NB4 (cell line): ENCODE measurements around the gene CEP83.

Experiments
- DNase-seq: peaks from one replicate; pipeline ENCODE4 v3.0.0; 2010; ENCODE audit warnings: low read depth
- H3K4me3 ChIP-seq: one replicate; pipeline ENCODE4 v1.5.1; 2011; ENCODE audit warnings: mild to moderate bottlenecking, low read depth, low read length, moderate library complexity
- CTCF ChIP-seq: IDR thresholded peaks from one replicate; pipeline ENCODE4 v1.5.1; 2012; ENCODE audit warnings: low read depth, low read length
- MAX ChIP-seq: IDR thresholded peaks from 2 replicates; pipeline ENCODE4 v1.6.1; 2011; ENCODE audit warnings: low read depth, low read length
- MYC ChIP-seq: IDR thresholded peaks from 2 replicates; pipeline ENCODE4 v1.6.1; 2011; ENCODE audit warnings: low read depth, low read length
- POLR2A ChIP-seq: IDR thresholded peaks from 2 replicates; pipeline ENCODE4 v1.6.1; 2011; ENCODE audit warnings: mild to moderate bottlenecking; ENCODE audit not compliant: insufficient read length; ENCODE audit errors: extremely low read depth

CEP83 gene

GRCh38 chr12:94266796-94267536, 192.7 kb downstream of the CEP83 start:
- H3K4me3 ChIP-seq = no peak overlapping the region
- DNase-seq = peak; percentile 59
- TF ChIP-seq MAX (peak; percentile 33; the same call in 1 of the 2 replicates), MYC (no peak)

GRCh38 chr12:94265966-94266745, 193.5 kb downstream of the CEP83 start:
- TF ChIP-seq MAX (no peak), POLR2A (no peak), CTCF (no peak), MYC (no peak)
- H3K4me3 ChIP-seq = no peak overlapping the region
- DNase-seq = peak; percentile 23

DNA sequence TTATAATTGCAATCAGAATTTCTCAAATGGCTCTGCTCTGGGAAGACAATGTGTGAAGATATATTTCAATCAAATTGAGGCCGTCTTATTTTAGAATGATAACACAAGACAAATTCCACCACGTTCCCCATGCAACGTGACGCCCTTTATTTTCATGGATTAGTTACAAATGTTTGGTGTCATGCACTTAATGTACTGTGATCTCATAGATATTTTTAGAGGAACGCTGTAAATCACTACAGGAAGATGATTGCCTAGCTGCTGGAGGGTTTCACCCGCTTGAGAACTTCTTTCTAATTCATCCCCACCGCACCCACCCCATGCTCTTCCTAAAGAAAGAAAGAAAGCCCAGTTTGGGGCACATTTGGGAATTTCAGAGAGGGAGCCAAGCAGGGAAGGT, 194.1 kb downstream of the CEP83 start:
- TF ChIP-seq MAX (no peak), POLR2A (no peak), CTCF (no peak), MYC (no peak)
- no peak for DNase-seq
- H3K4me3 ChIP-seq = no peak overlapping the region

GRCh38 chr12:94264736-94265485, 194.8 kb downstream of the CEP83 start:
- H3K4me3 ChIP-seq = no peak overlapping the region
- no peak for DNase-seq

GRCh38 chr12:94263905-94264561, 195.6 kb downstream of the CEP83 start:
- TF ChIP-seq MAX = peak; percentile 80
- TF ChIP-seq CTCF = no peak
- TF ChIP-seq MYC = 0 out of 2 replicates have a peak, but pooled peaks have one; percentile 68
- no peak for TF ChIP-seq POLR2A
- H3K4me3 ChIP-seq = no peak overlapping the region
- peak; percentile 64 for DNase-seq

More at GRCh38 chr12:94264736-94265485, 194.8 kb downstream of the CEP83 start:
- TF ChIP-seq MAX (no peak), POLR2A (no peak), MYC (no peak), CTCF (no peak)
